Karpas-422 (cell line): ENCODE data around the gene ALDH5A1. TPM values are rescaled to one million over a fixed set of nuclear protein-coding genes. Genes with fewer than 3 reads are reported as not detected.

ENCODE experiments used
- DNase-seq: peaks from one replicate; pipeline ENCODE4 v3.0.0-alpha.2; 2015
- H2AFZ ChIP-seq: fragments of 200-600 bp; sonication (generic); 2 replicates; pipeline ENCODE4 v1.6.1; 2014; ENCODE audit warnings: antibody characterized with exemption, low read length, mixed read lengths
- H3K27ac ChIP-seq: fragments of 200-600 bp; sonication (generic); 2 replicates; pipeline ENCODE4 v1.5.1; 2014; ENCODE audit warnings: mild to moderate bottlenecking, low read length, moderate library complexity
- H3K27me3 ChIP-seq: fragments of 200-600 bp; sonication (generic); 2 replicates; pipeline ENCODE4 v1.6.1; 2014; ENCODE audit warnings: low read length, mixed read lengths
- H3K36me3 ChIP-seq: fragments of 200-600 bp; sonication (generic); 2 replicates; pipeline ENCODE4 v1.6.1; 2014; ENCODE audit warnings: low read length, mixed read lengths; ENCODE audit not compliant: insufficient read depth
- H3K4me1 ChIP-seq: fragments of 200-600 bp; sonication (generic); 2 replicates; pipeline ENCODE4 v1.6.1; 2014; ENCODE audit warnings: mild to moderate bottlenecking, low read length, mixed read lengths
- H3K4me2 ChIP-seq: fragments of 200-600 bp; sonication (generic); 2 replicates; pipeline ENCODE4 v1.6.1; 2014; ENCODE audit warnings: low read length, low read depth, mild to moderate bottlenecking; ENCODE audit not compliant: poor library complexity, severe bottlenecking
- H3K4me3 ChIP-seq: fragments of 200-600 bp; sonication (generic); 2 replicates; pipeline ENCODE4 v1.5.1; 2014; ENCODE audit warnings: mild to moderate bottlenecking, antibody characterized with exemption, low read length, mixed read lengths
- H3K79me2 ChIP-seq: fragments of 200-600 bp; sonication (generic); 2 replicates; pipeline ENCODE4 v1.6.1; 2014; ENCODE audit warnings: mild to moderate bottlenecking, low read length, mixed read lengths
- H3K9ac ChIP-seq: fragments of 200-600 bp; sonication (generic); 2 replicates; pipeline ENCODE4 v1.6.0; 2014; ENCODE audit warnings: low read length
- H3K9me2 ChIP-seq: fragments of 200-600 bp; sonication (generic), shearing (Covaris generic); replicated peaks from 2 replicates; pipeline ENCODE4 v1.6.0; 2014; ENCODE audit warnings: mild to moderate bottlenecking, low read length, moderate library complexity; ENCODE audit not compliant: insufficient read depth
- H3K9me3 ChIP-seq: fragments of 300-700, 200-600 bp; sonication (generic); 2 replicates; pipeline ENCODE4 v1.6.1; 2014; ENCODE audit warnings: low read length, mixed read lengths
- H4K20me1 ChIP-seq: fragments of 200-600 bp; sonication (generic); 2 replicates; pipeline ENCODE4 v1.6.1; 2014; ENCODE audit warnings: mild to moderate bottlenecking, antibody characterized with exemption, low read length, low read depth; ENCODE audit not compliant: insufficient read depth
- total RNA-seq: library from RNA; depleted of rRNA; stranded (reverse); fragments of >200 nt; shearing (Covaris generic); gene quantifications from 2 replicates; pipeline ENCODE4 v1.2.3, GENCODE V29; 2014; ENCODE audit warnings: low replicate concordance

The ALDH5A1 gene
- total RNA-seq, 1 experiment from 2014 or later: 33.1 TPM

DNA sequence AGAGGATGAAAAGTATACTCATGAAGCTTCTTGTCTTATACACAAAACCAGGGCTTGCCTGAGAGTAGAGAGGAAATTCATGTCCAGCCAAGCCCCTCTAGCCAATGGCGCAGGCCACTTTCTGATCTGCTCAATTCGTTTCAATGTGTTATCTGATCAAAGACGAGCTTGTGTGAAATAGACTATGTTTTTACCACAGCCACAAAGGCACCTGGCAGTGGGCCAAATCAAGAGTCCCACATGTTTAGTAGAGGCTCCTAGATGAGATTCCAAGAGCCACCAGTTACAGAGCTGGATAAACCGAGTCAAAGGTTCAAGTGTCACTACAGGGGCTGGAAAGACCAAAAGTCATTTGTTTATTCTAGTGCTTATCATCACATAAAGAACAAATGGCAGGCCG, 40.3 kb upstream of the ALDH5A1 start:
- DNase-seq: no peak

DNA sequence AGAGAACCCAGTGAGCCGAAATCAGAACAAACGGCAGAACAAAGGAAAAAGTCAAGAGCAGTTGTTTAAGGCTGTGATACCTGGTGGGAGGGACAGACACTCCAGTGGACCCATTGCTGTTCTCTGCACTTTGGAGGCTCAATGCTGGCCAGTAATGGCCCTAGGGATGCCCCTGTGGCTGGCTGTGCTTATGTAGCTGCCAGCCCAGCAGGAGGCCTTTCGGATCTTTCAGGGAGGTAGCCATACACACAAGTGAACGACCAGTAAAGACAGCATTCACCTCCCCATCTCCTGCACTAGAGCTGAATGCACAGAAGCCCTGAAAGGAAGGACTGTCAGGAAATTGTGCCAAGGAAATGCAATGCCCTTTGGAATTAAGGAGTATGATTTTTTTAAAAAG, 39.7 kb upstream of the ALDH5A1 start:
- H3K4me1 ChIP-seq: no peaks in the 10 kb centered on the region
- H3K27me3 ChIP-seq: no peaks in the 10 kb centered on the region
- H3K9me2 ChIP-seq: no peaks in the 10 kb centered on the region
- no peaks in the 10 kb centered on the region for H3K9me3 ChIP-seq
- no peak for DNase-seq
- H3K79me2 ChIP-seq: no peaks in the 10 kb centered on the region
- no peaks in the 10 kb centered on the region for H4K20me1 ChIP-seq
- no peak overlapping the region for H3K27ac ChIP-seq
- H2AFZ ChIP-seq: no peak overlapping the region
- no peaks in the 10 kb centered on the region for H3K36me3 ChIP-seq
- no peak overlapping the region for H3K9ac ChIP-seq
- no peak overlapping the region for H3K4me2 ChIP-seq
- no peak overlapping the region for H3K4me3 ChIP-seq

More for the DNA sequence above, 40.3 kb upstream of the ALDH5A1 start:
- Histone ChIP-seq H3K79me2 (no peaks in the 10 kb centered on the region), H3K9me3 (no peaks in the 10 kb centered on the region), H3K4me2 (no peak overlapping the region), H3K36me3 (no peaks in the 10 kb centered on the region), H3K27ac (no peak overlapping the region), H3K4me3 (no peak overlapping the region), H2AFZ (no peak overlapping the region), H3K9me2 (no peaks in the 10 kb centered on the region), H4K20me1 (no peaks in the 10 kb centered on the region), H3K27me3 (no peaks in the 10 kb centered on the region), H3K4me1 (no peaks in the 10 kb centered on the region), H3K9ac (no peak overlapping the region)

DNA sequence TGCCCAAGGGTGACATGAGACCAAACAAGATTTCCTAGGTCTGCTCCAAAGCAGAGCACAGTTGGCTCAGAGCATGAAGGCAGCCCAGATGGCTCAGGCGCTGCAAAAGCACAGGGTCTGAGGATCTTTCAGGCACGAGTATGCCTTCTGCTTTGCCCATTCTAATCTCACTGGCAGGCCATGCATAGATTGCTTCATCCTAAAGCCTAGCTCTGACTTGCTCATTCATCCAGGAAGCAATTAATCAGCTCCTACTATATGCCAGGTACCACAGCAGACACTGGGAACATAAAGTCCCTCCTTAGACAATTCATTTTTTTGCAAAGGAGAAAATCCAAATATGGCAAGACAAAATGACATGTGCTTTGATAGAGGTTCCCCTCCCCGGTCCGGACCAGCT, 36.6 kb upstream of the ALDH5A1 start:
- Histone ChIP-seq H3K4me2 (no peak overlapping the region), H3K9ac (no peak overlapping the region), H3K27me3 (no peaks in the 10 kb centered on the region), H3K27ac (no peak overlapping the region), H2AFZ (no peak overlapping the region), H3K36me3 (no peaks in the 10 kb centered on the region), H3K4me3 (no peak overlapping the region), H3K9me2 (no peaks in the 10 kb centered on the region), H3K79me2 (no peaks in the 10 kb centered on the region), H3K4me1 (no peaks in the 10 kb centered on the region), H3K9me3 (no peaks in the 10 kb centered on the region), H4K20me1 (no peaks in the 10 kb centered on the region)
- no peak for DNase-seq

DNA sequence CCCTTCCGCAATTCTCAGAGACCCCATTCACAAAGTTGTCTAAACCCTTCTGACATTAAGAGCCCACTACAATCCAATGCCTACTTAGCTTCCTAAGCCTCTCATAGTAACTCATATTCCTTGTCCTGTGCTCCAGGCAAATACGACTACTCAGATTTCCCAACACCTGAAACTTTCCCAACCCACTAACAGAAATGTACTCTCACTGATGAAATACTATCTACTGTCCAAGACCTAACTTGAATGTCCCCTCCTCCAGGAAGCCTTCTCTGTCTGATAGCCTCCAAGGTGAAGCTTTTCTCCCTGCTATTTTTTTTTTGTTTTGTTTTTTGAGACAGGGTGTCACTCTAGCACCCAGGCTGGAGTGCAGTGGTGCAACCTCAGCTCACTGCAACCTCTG, 35.8 kb upstream of the ALDH5A1 start:
- no peak overlapping the region for H3K27ac ChIP-seq
- H3K79me2 ChIP-seq: no peaks in the 10 kb centered on the region
- no peaks in the 10 kb centered on the region for H3K27me3 ChIP-seq
- no peak overlapping the region for H2AFZ ChIP-seq
- H3K9ac ChIP-seq: no peak overlapping the region
- no peaks in the 10 kb centered on the region for H3K36me3 ChIP-seq
- H3K9me2 ChIP-seq: no peaks in the 10 kb centered on the region
- H3K4me2 ChIP-seq: no peak overlapping the region
- DNase-seq: no peak
- H3K4me1 ChIP-seq: no peaks in the 10 kb centered on the region
- H3K4me3 ChIP-seq: no peak overlapping the region
- H4K20me1 ChIP-seq: no peaks in the 10 kb centered on the region
- no peaks in the 10 kb centered on the region for H3K9me3 ChIP-seq

DNA sequence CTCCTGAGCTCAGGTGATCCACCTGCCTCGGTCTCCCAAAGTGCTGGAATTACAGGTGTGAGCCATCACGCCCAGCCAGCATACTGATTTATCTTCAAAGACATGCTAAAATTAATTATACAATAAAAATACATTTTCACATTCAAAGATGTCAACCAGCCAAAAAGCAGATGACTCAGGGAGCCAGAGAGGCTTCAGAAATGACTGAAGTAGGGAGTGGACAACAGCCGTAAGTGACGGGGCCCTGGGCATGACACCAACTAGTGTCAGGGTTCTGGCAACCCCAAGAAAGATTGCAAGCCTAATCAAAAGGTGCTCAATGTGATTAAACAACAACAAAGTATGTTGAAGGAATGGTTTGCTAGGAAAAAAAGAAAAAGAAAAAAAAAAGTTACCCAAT, 33.8 kb upstream of the ALDH5A1 start:
- Histone ChIP-seq H4K20me1 (no peaks in the 10 kb centered on the region), H2AFZ (no peak overlapping the region), H3K4me1 (no peaks in the 10 kb centered on the region), H3K27ac (no peak overlapping the region), H3K4me2 (no peak overlapping the region), H3K9me3 (no peaks in the 10 kb centered on the region), H3K36me3 (no peaks in the 10 kb centered on the region), H3K9ac (no peak overlapping the region), H3K4me3 (no peak overlapping the region), H3K79me2 (no peaks in the 10 kb centered on the region), H3K9me2 (no peaks in the 10 kb centered on the region), H3K27me3 (no peaks in the 10 kb centered on the region)
- peak; percentile 36 for DNase-seq

DNA sequence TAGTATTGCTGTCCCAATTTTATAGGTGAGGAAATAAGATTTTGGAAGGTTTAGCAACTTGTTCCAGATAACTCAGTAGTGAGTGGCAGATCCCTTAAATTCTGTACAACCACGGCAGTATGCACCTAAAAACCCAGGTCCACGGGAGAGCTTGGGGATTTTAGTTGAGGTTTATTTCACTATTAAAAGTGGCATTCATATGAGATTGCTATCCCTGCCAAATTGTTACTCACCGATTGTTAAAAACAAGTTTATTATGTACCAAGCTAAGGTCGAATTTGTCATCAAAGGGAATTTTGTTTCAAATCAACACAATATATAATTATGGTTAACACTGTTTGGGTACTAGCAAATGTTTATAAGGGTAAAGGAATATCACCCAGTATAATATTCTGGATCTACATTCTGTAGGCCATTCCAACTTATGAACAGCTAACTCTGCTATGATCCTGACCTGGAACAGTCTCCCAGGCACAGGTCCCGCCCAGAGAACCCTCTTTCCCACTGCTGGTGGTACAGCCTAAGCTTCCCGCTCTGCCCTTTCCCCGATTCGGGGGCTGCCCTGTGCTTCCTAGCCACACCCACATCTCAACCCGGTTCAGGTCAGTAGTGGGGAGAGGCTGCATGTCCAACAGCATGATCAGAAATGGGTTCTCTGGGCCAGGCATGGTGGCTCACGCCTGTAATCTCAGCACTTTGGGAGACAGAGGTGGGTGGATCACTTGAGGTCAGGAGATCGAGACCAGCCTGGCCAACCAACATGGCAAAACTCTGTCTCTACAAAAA, 30.3 kb upstream of the ALDH5A1 start:
- no peak overlapping the region for H3K9ac ChIP-seq
- no peaks in the 10 kb centered on the region for H3K27me3 ChIP-seq
- H3K36me3 ChIP-seq: no peaks in the 10 kb centered on the region
- H2AFZ ChIP-seq: no peak overlapping the region
- H3K79me2 ChIP-seq: no peaks in the 10 kb centered on the region
- no peak overlapping the region for H3K4me2 ChIP-seq
- no peaks in the 10 kb centered on the region for H3K9me2 ChIP-seq
- no peak for DNase-seq
- no peaks in the 10 kb centered on the region for H3K9me3 ChIP-seq
- no peaks in the 10 kb centered on the region for H4K20me1 ChIP-seq
- H3K27ac ChIP-seq: no peak overlapping the region
- H3K4me1 ChIP-seq: no peaks in the 10 kb centered on the region
- H3K4me3 ChIP-seq: no peak overlapping the region

DNA sequence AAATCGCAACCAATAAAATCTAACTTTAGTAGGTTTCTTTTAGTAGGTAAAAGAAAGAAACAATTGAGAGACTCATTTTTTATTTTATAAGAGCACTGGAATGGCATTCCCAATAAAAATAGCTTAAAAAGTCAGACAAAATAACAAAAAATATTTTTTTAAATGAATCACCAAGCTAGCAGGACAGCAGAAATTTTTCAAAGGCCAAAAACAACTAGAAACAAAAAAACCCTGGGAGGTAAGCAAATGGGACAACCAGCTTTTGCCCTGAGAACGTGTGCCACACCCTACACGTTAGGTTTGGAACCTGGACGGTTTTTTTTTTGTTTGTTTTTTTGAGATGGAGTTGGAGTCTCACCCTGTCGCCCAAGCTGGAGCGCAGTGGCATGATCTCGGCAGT, 25.0 kb upstream of the ALDH5A1 start:
- Histone ChIP-seq H3K9ac (no peak overlapping the region), H3K4me2 (no peak overlapping the region), H3K27me3 (no peaks in the 10 kb centered on the region), H2AFZ (no peak overlapping the region), H3K4me3 (no peak overlapping the region), H3K79me2 (no peaks in the 10 kb centered on the region), H3K9me3 (no peaks in the 10 kb centered on the region), H3K27ac (no peak overlapping the region), H3K4me1 (no peaks in the 10 kb centered on the region), H3K36me3 (no peaks in the 10 kb centered on the region), H3K9me2 (no peaks in the 10 kb centered on the region), H4K20me1 (no peaks in the 10 kb centered on the region)
- DNase-seq: no peak

DNA sequence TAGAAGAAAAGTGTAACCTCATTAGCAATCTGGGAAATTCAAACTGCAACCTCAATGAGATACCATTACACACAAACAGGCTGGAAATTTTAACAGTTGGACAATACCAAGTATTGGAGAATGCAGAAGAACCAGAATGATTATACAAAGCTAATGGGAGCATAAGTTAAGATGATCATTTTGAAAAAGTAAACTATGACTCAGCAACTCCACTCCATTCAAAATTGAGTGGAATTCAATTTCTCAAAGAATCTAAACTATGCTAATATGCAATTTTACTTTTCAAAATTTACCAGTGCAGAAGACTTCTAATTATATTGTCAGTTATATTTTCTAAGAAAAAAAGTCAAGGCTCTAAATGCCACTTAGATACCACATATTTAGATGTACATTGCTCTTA, 22.6 kb upstream of the ALDH5A1 start:
- Histone ChIP-seq H3K4me2 (no peak overlapping the region), H3K9ac (no peak overlapping the region), H3K4me3 (no peak overlapping the region), H3K79me2 (no peaks in the 10 kb centered on the region), H3K36me3 (no peaks in the 10 kb centered on the region), H3K27ac (no peak overlapping the region), H3K9me3 (no peaks in the 10 kb centered on the region), H3K9me2 (no peaks in the 10 kb centered on the region), H4K20me1 (no peaks in the 10 kb centered on the region), H2AFZ (no peak overlapping the region), H3K27me3 (no peaks in the 10 kb centered on the region), H3K4me1 (no peaks in the 10 kb centered on the region)
- no peak for DNase-seq
